ENCODE data around the gene EXD3. TPM values are rescaled to one million over a fixed set of nuclear protein-coding genes. Genes with fewer than 3 reads are reported as not detected.

Gene EXD3
- total and polyA plus RNA-seq, 2 of the 13 experiments (the other 11 are each of a cell fraction or from before 2014, with no cell fraction given), result 2.7 to 4.8 TPM

GRCh38 chr9:137319011-137319738, 103.8 kb downstream of the EXD3 start (continued):
- TF ChIP-seq, protein P1, sequence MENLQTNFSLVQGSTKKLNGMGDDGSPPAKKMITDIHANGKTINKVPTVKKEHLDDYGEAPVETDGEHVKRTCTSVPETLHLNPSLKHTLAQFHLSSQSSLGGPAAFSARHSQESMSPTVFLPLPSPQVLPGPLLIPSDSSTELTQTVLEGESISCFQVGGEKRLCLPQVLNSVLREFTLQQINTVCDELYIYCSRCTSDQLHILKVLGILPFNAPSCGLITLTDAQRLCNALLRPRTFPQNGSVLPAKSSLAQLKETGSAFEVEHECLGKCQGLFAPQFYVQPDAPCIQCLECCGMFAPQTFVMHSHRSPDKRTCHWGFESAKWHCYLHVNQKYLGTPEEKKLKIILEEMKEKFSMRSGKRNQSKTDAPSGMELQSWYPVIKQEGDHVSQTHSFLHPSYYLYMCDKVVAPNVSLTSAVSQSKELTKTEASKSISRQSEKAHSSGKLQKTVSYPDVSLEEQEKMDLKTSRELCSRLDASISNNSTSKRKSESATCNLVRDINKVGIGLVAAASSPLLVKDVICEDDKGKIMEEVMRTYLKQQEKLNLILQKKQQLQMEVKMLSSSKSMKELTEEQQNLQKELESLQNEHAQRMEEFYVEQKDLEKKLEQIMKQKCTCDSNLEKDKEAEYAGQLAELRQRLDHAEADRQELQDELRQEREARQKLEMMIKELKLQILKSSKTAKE (CRISPR knock-in tag; IDR thresholded peaks at IDR 0.05; ENCODE audit: borderline replicate concordance), result no peak
- TF ChIP-seq ZNF615 (CRISPR knock-in tag; IDR thresholded peaks at IDR 0.05; ENCODE audit: borderline replicate concordance) (0 out of 2 replicates have a peak, but pooled peaks have one; percentile 29), LCORL (IDR thresholded peaks at IDR 0.05) (no peak), LCORL (CRISPR knock-in tag; IDR thresholded peaks at IDR 0.05) (0 out of 2 replicates have a peak, but pooled peaks have one; percentile 36), ZNF768 (CRISPR knock-in tag; IDR thresholded peaks at IDR 0.05) (0 out of 2 replicates have a peak, but pooled peaks have one; percentile 20), HOMEZ (CRISPR knock-in tag; IDR thresholded peaks at IDR 0.05; ENCODE audit: low read depth) (no peak), ZSCAN29 (CRISPR knock-in tag; conservative IDR thresholded peaks at IDR 0.05) (no peak), ZNF501 (CRISPR knock-in tag; IDR thresholded peaks at IDR 0.05) (no peak), FOXK2 (IDR thresholded peaks at IDR 0.05) (no peak), REPIN1 (CRISPR knock-in tag; IDR thresholded peaks at IDR 0.05; ENCODE audit: borderline replicate concordance, low read depth) (no peak), BCL3 (CRISPR knock-in tag; IDR thresholded peaks at IDR 0.05) (no peak), NBN (conservative IDR thresholded peaks at IDR 0.05) (no peak), ZFX (CRISPR knock-in tag; IDR thresholded peaks at IDR 0.05; ENCODE audit: low read depth) (peak; percentile 36; the same call in 1 of the 2 replicates), GABPB1 (CRISPR knock-in tag; IDR thresholded peaks at IDR 0.05) (peak; percentile 50; the same call in 1 of the 2 replicates), ZNF678 (CRISPR knock-in tag; IDR thresholded peaks at IDR 0.05) (no peak)
- TF ChIP-seq, protein P2, sequence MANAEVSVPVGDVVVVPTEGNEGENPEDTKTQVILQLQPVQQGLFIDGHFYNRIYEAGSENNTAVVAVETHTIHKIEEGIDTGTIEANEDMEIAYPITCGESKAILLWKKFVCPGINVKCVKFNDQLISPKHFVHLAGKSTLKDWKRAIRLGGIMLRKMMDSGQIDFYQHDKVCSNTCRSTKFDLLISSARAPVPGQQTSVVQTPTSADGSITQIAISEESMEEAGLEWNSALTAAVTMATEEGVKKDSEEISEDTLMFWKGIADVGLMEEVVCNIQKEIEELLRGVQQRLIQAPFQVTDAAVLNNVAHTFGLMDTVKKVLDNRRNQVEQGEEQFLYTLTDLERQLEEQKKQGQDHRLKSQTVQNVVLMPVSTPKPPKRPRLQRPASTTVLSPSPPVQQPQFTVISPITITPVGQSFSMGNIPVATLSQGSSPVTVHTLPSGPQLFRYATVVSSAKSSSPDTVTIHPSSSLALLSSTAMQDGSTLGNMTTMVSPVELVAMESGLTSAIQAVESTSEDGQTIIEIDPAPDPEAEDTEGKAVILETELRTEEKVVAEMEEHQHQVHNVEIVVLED (CRISPR knock-in tag; IDR thresholded peaks at IDR 0.05; ENCODE audit: borderline replicate concordance), result no peak
- TF ChIP-seq, protein P3, sequence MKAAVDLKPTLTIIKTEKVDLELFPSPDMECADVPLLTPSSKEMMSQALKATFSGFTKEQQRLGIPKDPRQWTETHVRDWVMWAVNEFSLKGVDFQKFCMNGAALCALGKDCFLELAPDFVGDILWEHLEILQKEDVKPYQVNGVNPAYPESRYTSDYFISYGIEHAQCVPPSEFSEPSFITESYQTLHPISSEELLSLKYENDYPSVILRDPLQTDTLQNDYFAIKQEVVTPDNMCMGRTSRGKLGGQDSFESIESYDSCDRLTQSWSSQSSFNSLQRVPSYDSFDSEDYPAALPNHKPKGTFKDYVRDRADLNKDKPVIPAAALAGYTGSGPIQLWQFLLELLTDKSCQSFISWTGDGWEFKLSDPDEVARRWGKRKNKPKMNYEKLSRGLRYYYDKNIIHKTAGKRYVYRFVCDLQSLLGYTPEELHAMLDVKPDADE (CRISPR knock-in tag; IDR thresholded peaks at IDR 0.05), result no peak
- TF ChIP-seq, protein P4, sequence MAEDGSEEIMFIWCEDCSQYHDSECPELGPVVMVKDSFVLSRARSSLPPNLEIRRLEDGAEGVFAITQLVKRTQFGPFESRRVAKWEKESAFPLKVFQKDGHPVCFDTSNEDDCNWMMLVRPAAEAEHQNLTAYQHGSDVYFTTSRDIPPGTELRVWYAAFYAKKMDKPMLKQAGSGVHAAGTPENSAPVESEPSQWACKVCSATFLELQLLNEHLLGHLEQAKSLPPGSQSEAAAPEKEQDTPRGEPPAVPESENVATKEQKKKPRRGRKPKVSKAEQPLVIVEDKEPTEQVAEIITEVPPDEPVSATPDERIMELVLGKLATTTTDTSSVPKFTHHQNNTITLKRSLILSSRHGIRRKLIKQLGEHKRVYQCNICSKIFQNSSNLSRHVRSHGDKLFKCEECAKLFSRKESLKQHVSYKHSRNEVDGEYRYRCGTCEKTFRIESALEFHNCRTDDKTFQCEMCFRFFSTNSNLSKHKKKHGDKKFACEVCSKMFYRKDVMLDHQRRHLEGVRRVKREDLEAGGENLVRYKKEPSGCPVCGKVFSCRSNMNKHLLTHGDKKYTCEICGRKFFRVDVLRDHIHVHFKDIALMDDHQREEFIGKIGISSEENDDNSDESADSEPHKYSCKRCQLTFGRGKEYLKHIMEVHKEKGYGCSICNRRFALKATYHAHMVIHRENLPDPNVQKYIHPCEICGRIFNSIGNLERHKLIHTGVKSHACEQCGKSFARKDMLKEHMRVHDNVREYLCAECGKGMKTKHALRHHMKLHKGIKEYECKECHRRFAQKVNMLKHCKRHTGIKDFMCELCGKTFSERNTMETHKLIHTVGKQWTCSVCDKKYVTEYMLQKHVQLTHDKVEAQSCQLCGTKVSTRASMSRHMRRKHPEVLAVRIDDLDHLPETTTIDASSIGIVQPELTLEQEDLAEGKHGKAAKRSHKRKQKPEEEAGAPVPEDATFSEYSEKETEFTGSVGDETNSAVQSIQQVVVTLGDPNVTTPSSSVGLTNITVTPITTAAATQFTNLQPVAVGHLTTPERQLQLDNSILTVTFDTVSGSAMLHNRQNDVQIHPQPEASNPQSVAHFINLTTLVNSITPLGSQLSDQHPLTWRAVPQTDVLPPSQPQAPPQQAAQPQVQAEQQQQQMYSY (CRISPR knock-in tag; IDR thresholded peaks at IDR 0.05), result no peak
